ENCODE measurements around the gene ZNF248.
"Not testable (repeated sequence)": the region's sequence is repeated elsewhere in the genome, so short reads cannot be mapped to it uniquely, and the experiment has no call there.

Gene ZNF248

DNA sequence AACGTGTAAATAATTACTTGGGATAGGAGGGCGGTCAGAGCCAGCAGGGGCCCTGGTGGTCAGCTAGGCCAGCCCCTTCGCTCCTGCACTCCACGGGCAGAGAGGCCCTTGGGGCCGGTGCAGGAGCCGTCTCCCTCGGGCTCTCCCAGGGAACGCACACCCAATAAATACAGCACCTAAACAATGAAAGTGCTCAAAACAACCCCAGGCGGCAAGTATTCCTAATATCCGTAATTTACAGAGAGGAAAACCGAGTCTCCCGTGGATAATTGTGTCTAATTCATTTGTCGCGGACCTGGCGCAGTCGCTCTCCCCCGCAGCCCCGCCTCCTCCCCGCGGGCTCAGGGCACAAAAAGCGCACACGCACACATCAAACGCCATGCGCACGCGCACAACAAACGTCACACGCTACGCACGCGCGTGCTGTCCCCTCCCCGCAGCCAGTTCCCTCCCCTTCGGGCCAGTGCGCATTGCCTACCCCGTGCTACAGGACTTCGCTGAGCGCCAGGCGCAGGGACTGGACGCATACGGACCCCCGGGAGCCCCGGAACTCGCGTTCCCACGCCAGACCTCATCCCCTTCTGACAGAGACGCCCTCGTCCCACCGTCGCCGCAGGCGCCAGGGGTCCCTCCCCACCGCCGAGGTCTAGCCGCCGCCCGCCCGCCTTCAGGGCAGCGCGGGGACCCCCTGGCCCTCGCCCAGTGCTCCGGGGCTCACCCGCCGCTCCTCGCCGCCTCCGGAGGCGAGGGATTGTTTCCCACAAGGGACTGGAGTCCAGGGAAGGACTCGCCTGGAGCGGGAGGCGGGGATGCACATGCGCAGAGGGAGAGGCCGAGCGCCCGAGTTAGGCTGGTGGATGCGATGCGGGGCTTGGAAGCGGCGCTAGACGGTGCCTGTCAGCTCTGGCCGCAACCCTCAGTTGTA lies at the start of gene ZNF248:
Gene ZNF248, minus strand, starts transcription at position 324 of the 925 bp plus-strand sequence. CDS start 1,300 bp downstream, outside the sequence.
- DNase-seq = peak; percentile 94 to 95

DNA sequence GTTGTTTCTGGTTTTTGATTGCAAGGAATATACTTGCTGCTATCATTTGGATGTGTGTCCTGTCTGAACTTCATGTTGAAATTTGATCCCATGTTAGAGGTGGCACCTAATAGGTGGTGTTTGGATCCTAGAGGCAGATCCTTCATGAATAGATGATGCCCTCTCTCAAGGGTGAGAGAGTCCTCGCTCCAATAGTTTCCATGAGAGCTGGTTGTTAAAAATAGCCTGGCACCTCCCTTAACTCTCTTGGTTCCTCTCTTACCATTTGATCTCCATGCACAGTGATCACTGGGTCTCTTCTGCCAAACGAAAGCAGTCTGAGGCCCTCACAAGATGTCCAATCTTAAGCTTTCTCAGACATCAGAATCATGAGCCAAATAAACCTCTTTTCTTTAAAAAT lies 49.0 kb upstream of the ZNF248 start:
- no peak for DNase-seq

DNA sequence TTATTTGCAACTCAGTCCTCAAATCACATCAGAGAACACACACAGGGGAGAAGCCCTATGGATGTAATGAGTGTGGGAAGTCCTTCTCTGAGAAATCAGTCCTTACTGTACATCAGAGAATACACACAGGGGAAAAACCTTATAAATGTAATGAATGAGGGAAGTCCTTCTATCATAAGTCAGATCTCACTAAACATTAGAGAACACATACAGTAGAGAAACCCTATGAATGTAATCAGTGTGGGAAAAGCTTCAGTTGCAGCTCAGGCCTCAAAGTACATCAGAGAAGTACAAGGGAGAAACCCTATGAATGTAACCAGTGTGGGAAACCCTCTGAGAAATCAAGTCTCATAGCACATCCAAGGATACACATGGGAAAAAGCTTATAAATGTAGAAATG lies 39.0 kb upstream of the ZNF248 start:
- DNase-seq = no peak

DNA sequence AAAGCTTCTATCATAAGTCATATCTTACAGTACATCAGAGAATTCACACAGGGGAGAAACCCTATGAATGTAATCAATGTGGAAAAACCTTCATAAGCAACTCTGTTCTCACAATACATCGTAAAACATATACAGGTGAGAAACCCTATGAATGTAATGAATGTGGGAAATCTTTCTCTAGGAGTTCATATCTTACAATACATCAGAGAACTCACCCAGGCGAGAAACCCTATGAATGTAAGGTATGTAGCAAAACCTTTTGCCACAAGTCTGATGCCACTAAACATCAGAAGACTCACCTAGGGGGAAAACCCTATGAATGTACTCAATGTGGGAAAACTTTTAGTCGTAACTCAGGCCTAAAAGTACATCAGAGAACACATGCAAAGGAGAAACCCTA lies 38.3 kb upstream of the ZNF248 start:
- DNase-seq = no peak

DNA sequence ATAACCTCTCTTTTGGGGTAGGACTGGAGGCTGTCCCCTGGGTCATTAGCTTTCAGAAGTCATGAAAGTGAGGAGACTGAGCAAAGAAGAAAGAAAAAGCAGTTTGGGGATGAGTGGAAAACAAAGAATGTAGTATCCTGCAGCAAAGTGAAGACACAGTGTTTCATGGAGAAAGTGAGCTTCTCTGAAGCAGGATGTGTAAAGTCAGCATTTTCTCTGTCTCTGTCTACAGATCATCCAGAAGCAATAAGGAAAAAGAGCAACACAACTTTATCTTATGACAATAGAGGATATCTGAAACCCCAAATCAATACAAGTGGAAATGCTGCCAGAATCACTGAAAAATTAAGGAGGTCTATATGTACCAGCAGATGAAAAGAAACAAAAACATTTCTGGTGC lies 28.4 kb upstream of the ZNF248 start:
- no peak for DNase-seq

DNA sequence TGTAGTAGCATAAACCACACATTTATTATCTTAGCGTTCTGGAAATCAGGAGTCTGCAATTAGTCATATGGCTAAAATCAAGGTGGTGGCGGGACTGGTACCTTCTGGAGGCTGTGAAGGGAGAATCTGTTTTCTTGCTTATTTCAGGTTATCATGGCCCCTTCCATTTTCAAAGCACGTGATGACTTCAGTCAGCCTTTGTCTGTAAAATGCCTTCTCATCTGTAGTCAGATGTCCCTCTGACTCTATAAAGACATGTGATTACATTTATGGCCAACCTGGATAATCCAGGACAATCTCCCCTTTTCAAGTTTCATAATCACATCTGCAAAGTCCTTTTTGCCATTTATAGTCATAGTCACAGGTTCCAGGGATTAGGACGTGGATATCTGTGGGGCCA lies 15.5 kb upstream of the ZNF248 start:
- no peak for DNase-seq

DNA sequence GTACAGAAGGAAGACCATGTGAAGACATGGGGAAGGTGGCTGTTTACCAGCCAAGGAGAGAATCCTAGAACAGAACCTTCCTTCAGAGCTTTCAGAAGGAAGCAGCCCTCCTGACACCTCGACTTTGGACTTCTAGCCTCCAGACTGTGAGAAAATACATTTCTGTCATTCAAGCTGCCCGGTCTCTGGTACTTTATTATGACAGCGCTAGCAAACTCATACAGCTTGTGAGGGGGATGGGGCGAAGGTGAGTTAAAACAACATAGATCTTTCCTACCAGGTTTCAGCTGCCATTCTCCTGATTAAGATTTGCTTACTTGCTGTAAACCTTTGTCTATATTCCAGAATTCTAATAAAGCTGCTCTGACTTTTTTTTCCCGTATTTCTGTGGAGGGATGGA lies 14.9 kb upstream of the ZNF248 start:
- no peak for DNase-seq

DNA sequence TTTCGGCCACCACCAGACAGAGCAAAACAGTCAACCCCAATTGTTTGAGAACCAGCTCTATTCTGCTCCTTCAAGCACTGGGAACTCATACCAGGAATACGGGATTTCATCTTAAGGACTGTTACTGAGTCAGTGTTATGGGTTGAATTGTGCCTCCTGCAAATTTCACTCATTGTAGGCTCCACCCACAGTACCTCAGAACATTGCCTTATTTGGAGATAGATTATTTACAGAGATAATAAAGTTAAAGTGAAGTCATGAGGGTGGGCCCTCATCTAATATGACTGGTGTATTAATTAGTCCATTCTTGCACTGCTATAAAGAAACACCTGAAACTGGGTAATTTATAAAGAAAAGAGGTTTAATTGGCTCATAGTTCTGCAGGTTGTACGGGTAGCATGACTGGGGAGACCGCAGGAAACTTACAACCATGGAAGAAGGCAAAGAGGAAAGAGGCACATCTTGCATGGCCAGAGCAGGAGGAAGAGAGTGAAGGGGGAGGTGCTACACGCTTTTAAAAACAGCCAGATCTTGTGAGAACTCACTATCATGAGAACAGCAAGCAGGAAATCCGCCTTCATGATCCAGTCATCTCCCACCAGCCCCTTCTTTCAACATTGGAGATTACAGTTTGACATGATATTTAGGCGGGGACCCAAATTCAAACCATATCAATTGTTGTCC lies 14.3 kb upstream of the ZNF248 start:
- DNase-seq = no peak

GRCh38 chr10:37871143-37871542 lies 13.7 kb upstream of the ZNF248 start:
- no peak for DNase-seq

DNA sequence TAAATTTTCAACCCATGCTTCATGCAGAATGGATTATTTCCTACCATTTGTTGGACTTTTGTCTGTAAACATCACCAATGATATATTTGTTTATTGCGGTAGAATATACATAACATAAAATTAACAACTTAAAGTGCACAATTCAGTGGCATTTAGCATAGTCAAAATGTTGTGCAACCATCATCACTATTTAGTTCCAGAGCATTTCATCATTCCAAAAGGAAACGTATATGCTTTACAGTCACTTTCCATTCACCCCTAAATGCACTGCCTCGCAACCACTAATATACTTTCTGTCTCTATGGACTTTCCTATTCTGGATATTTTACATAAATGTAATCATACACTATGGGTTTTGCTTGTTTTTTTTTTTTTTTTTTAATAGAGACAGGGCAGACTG lies 11.4 kb upstream of the ZNF248 start:
- DNase-seq = no peak

GRCh38 chr10:37865957-37866803 lies 8.8 kb upstream of the ZNF248 start:
- peak in 1 of 2 donors; percentile 62 for DNase-seq

DNA sequence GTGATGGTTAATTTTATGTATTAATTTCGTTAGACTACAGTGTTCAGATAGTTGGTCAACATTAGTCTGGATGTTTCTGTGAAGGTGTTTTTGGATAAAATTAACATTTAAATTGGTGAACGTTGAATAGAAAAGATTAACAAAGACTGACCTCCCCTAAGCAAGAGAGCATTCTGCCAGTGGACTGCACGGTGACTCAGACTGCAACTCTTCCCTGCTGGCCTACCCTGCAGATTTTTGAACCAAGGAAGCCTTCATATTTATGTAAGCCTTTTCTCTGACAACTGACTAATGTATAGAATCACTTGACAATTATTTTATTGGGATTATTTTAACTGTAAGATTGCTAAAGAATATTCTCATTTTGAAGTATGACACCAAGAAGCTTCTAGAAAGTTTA lies 7.9 kb upstream of the ZNF248 start:
- no peak for DNase-seq

DNA sequence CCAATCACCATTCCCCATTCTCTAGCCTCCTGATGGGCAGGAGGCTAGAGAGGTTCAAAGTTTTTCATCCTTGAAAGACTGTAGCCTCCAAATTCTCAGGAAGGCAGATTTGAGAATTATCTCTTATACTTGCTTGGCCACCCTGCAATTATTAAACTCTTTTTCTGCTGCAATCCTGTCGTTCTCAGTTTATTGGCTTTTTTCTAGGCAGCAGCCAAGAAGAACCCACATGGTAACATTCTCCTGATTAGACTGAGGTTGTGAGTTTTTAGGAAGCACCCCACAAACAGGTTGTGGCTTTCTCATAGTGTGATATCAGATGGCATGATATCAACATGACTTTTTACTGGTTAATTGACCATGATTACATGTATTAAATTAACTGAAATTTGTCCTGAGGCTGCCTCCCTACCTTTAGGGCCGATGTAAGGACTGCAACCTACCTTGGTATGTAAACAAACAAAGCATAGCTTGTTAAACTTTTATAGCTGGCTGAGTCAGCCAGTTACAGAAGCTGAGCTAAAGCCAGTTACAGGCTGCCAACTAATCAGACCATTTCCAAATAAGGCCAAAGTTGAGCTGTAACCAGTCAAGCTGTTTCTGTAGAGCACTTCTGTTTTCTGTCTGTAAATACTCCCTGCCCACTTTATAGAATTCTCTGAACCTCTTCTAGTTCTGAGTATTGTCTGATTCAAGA lies 3.2 kb upstream of the ZNF248 start:
- peak in 1 of 2 donors; percentile 10 for DNase-seq

DNA sequence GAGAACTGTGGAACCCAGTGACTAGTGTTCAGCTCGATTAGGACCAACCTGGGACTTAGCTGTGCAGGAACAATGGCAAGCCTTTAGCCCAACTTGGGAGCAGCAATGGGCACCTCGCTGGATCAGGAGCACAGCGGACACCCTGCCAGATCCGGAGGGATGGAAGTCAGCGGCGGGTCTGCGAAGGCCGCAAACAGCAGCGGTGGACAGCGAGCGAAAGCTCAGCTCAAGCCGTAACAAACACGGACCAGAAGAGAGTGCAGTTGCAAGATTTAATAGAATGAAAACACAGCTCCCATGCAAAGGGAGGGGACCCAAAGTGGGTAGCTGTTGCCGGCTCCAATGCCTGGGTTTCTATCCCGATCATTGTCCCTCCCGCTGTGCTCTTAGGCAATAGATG lies 1.9 kb upstream of the ZNF248 start:
- DNase-seq = not testable (repeated sequence)

GRCh38 chr10:37856881-37857286 lies 526 bp downstream of the ZNF248 start:
- peak; percentile 5 to 30 for DNase-seq

GRCh38 chr10:37855636-37856035 lies 1.8 kb downstream of the ZNF248 start:
- no peak for DNase-seq

DNA sequence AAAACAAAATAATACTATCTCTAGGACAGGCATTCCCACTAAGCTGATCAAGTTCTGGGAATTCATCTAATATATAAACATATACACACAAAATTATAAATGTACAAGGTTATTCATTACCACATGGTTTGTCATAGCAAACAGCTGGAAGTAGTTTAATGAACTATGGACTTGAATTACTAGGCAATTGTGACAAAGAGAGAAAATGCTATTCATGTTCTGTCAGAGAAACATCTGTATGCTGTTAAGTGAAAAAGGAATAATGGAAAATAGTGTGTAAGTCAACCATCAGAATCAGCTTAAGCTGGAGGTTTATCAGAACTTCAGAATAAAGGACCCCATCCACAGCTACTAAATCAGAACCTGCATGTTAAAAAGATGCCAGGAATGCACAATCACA lies 2.8 kb downstream of the ZNF248 start:
- no peak for DNase-seq

- DNase-seq = no peak
Observed at GRCh38 chr10:37844644-37845043, 12.8 kb downstream of the ZNF248 start.

- no peak for DNase-seq
Observed at GRCh38 chr10:37839243-37839642, 18.2 kb downstream of the ZNF248 start.

GRCh38 chr10:37831495-37832333 lies 25.7 kb downstream of the ZNF248 start:
- no peak for DNase-seq

- DNase-seq = no peak
Observed at GRCh38 chr10:37826806-37827205, 30.6 kb downstream of the ZNF248 start.

DNA sequence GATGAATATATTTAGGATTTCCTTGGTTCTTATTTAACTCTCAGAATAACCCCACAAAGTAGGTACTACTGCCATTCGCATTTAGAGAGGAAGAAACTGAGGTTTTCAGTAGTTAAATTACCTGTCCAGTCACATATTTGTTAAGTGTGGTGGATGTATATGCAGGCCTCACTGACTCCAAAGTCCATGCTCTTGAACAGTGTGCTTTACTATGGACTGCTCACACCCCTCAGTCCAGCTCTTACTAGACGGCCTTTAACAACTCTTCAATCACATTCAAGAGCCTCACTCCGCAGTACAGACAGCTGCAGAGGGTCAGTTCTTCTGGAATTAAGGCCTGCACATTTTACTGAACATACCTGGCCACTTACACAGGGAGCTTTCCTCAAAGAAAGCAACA lies 36.2 kb downstream of the ZNF248 start:
- no peak for DNase-seq

All from CD4-positive, alpha-beta T cell treated with Interleukin-1 beta for 1 hour (primary cell).